B cell (primary cell): ENCODE data around the gene CES3.

Source experiments
- CTCF ChIP-seq: fragments of 200-600 bp; IDR thresholded peaks from one replicate; pipeline ENCODE4 v1.8.0; 2022; ENCODE audit warnings: antibody characterized with exemption, mild to moderate bottlenecking
- EZH2 ChIP-seq: IDR thresholded peaks from 2 replicates; pipeline ENCODE4 v1.6.1; 2012; ENCODE audit warnings: borderline replicate concordance, low read depth, mild to moderate bottlenecking, moderate library complexity, low read length; ENCODE audit not compliant: insufficient read depth, poor library complexity, severe bottlenecking

- TF ChIP-seq CTCF (no peak), EZH2 (no peak)
Observed at GRCh38 chr16:66926961-66927436, 34.1 kb upstream of the CES3 start.
